ENCODE results near the gene WDPCP.
"Not testable (repeated sequence)": the region's sequence is repeated elsewhere in the genome, so short reads cannot be mapped to it uniquely, and the experiment has no call there.

Gene WDPCP

GRCh38 chr2:63619328-63619727 lies 31.1 kb upstream of the WDPCP start:
- ChIA-PET POLR2A (no interaction called here), CTCF (interaction anchor here (1.9 kb wide), 1 partner anchor 12 kb away, joined by 5 read pairs; no protein-coding TSS in a partner anchor)
- DNase-seq (ENCODE audit: extremely low spot score), result no peak
- TF ChIP-seq CTCF (IDR thresholded peaks at IDR 0.05; ENCODE audit: control extremely low read depth, extremely low read depth, low read depth, missing control alignments), result no peak

GRCh38 chr2:63617366-63617765 lies 29.1 kb upstream of the WDPCP start:
- TF ChIP-seq CTCF (IDR thresholded peaks at IDR 0.05; ENCODE audit: control extremely low read depth, extremely low read depth, low read depth, missing control alignments), result no peak
- DNase-seq (ENCODE audit: extremely low spot score), result no peak
- CTCF ChIA-PET, result interaction anchor here (1.1 kb wide), 1 partner anchor 12 kb away, joined by 3 read pairs; no protein-coding TSS in a partner anchor
- POLR2A ChIA-PET, result no interaction called here

GRCh38 chr2:63614983-63615945 lies 27.0 kb upstream of the WDPCP start:
- POLR2A ChIA-PET, result no interaction called here
- TF ChIP-seq CTCF (IDR thresholded peaks at IDR 0.05; ENCODE audit: control extremely low read depth, extremely low read depth, low read depth, missing control alignments), result no peak
- DNase-seq (ENCODE audit: extremely low spot score), result no peak
- CTCF ChIA-PET, result interaction anchor here (1.1 kb wide), 1 partner anchor 14 kb away, joined by 5 read pairs; no protein-coding TSS in a partner anchor

GRCh38 chr2:63614448-63614968 lies 26.2 kb upstream of the WDPCP start:
- ChIA-PET CTCF (interaction anchor here (1.1 kb wide), 1 partner anchor 14 kb away, joined by 5 read pairs; no protein-coding TSS in a partner anchor), POLR2A (no interaction called here)
- no peak for DNase-seq (ENCODE audit: extremely low spot score)
- TF ChIP-seq CTCF (IDR thresholded peaks at IDR 0.05; ENCODE audit: control extremely low read depth, extremely low read depth, low read depth, missing control alignments), result no peak

- ChIA-PET CTCF (no interaction called here), POLR2A (no interaction called here)
- no peak for TF ChIP-seq CTCF (IDR thresholded peaks at IDR 0.05; ENCODE audit: control extremely low read depth, extremely low read depth, low read depth, missing control alignments)
- DNase-seq (ENCODE audit: extremely low spot score), result no peak
Observed at GRCh38 chr2:63613391-63613901, 25.2 kb upstream of the WDPCP start.

GRCh38 chr2:63610525-63610924 lies 22.2 kb upstream of the WDPCP start:
- no peak for DNase-seq (ENCODE audit: extremely low spot score)
- no peak for TF ChIP-seq CTCF (IDR thresholded peaks at IDR 0.05; ENCODE audit: control extremely low read depth, extremely low read depth, low read depth, missing control alignments)
- CTCF ChIA-PET, result interaction anchor here (0.6 kb wide), 1 partner anchor 234 kb away, joined by 3 read pairs; no protein-coding TSS in a partner anchor
- POLR2A ChIA-PET, result no interaction called here

- CTCF ChIA-PET, result interaction anchor here (1.7 kb wide), 1 partner anchor 19 kb away, joined by 4 read pairs; no protein-coding TSS in a partner anchor
- POLR2A ChIA-PET; DNase-seq (ENCODE audit: extremely low spot score): not testable (repeated sequence)
Observed at GRCh38 chr2:63608865-63609264, 20.6 kb upstream of the WDPCP start.

Measured in GM10248 (cell line).